Measurements from ENCODE around the gene HOXA2.

Gene HOXA2

DNA sequence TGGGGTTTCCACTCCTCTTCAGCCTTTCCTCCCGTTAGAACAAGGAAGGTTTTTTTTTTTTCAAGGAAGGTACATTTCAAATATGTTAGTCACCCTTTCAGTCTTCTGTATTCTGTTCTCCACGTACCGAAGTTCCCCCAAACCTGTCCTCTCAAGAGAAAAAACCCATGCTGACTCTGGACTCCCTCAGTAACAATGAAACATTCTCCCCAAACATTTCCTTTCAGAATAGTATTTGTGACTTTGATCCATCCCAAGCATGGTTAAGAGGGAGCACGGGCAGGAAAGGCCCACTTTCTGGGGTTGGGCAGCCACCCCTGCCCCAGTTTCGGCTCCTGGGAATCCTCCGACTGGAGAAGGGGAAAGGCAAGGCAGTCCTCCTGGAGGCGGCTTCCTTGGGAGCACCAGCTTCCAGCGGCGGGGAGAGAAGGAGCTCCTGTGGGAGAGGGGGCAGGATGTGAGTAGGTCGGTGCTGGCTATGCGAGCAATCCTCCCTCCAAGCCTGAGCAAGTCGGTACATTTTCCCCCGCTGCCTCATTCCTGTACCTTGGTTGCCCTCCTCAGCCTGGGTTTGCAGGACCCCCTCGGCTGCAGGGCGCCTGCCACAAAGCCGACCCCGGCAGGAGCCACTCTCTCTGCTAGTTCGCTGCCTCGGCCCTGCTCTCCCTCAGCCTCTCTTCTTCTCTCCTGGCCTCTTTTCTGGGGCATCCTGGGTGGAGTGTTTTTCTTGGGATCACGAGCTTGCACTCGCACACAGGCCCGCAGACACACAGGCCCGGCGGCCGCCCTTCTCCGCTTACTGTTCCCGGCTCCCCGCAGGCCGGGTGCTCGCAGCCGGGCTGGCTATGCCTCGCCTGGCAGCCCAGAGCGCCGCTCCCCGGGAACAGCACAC lies 4.6 kb downstream of the HOXA2 start:
- DNase-seq, result peak; percentile 73

DNA sequence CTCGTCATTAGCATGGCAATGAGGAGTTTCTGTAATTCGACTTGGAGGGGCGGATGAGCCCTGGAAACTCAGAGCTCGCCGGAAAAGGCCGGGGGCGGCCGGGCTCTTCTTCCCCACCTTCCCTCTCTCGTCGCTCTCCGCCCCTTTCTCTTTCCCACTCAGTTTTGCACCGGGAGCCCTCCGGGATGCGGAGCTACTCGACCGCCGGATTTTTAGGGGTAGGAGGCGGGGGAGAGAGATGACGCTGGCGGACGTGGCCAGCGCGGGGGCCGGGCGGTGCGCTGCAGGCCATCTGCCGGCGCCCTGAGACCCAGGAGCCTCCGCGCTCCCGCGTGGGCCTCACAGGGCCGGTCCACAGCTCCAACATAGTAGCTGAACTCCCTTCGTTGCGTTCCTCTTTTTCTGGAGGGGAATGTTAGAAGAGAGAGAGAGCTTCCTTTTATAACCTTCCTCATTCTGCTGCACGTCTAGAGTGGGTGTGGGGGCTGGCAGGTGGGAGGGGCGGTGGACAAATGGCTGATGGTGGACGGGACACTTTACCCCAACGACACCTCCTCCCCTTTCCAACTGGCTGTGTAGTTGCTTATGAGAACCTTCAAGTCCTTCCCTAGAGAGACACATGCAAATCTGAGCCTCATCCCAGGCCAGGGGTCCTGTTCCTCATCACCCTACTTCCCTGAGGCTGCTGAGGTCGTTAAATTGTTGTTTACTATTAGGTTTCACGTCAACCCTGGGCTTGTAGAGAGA lies 5.5 kb downstream of the HOXA2 start:
- no peak for DNase-seq

DNA sequence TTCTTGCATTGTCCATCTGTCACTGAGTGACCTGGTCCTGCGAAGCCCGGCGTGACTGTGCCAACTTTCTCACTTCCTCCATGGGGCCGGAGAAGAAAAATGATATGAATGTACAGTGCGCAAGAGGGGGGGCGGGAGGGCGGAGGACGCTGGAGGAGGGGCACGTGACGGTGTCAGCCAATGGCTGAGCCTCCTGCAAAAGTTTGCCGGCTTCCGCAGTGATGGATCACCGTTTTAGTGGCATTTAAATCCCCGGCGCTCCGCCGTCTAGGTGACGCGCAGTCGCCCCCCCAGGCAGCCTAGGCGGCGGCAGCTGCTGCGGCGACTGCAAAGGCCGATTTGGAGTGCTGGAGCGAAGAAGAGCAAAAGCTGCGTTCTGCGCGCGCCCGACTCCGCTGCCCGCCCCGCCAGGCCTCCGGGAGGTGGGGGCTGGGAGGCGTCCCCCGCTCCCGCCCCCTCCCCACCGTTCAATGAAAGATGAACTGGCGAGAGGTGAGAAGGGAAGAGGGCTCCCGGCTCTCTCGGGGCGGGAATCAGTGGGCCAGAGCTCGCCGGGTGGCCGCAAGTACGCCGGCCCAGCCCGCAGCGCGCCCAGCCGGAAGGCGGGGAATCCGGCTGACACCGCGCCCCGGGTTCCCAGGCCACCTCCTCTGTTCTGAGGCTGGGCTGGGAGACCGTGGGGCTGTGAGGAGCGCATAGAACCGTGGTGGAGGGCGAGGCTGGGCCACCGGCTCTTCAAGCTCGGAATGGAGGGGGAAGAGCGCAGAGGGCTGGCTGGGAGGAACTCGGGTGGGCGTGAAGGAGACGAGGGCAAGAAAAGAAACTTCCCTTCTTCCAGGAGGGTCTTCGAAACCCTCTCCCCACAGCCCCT lies 6.4 kb downstream of the HOXA2 start, which contains the start of gene HOXA1:
HOXA1 (minus strand) TSS at position 104 of the 871 bp plus-strand sequence; CDS start at position 16, 88 bp downstream.
- peak; percentile 94 for DNase-seq

DNA sequence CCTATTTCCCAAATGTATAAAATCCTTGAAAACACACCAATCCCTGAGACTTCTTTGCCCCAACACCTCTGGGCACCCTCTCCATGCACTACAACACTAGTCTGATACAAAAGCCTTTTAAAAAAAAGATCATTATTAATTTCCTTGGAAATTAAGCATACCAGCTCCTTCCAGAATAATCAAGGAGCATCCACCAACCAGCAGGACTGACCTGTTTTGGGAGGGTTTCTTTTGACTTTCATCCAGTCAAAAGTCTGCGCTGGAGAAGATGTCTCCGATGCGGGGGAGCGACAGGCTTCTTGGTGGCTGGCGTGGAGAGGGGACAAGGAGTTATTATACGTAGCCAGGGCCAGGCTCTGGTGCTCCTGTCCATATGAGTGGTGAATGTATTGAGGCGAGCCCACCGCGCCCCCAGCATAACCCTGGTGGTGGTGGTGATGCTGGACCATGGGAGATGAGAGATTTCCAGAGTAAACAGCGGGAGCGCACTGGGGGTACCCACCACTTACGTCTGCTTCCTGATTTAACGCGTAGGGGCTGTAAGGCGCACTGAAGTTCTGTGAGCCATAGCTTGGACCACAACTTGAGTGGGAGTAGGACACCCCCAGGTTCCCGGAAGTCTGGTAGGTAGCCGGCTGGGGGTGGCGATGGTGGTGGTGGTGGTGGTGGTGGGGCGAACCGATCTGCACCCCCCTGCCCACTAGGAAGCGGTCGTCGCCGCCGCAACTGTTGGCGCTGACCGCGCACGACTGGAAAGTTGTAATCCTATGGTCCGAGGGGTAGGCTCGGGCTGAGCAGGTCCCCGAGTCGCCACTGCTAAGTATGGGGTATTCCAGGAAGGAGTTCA lies 7.2 kb downstream of the HOXA2 start:
- no peak for DNase-seq

DNA sequence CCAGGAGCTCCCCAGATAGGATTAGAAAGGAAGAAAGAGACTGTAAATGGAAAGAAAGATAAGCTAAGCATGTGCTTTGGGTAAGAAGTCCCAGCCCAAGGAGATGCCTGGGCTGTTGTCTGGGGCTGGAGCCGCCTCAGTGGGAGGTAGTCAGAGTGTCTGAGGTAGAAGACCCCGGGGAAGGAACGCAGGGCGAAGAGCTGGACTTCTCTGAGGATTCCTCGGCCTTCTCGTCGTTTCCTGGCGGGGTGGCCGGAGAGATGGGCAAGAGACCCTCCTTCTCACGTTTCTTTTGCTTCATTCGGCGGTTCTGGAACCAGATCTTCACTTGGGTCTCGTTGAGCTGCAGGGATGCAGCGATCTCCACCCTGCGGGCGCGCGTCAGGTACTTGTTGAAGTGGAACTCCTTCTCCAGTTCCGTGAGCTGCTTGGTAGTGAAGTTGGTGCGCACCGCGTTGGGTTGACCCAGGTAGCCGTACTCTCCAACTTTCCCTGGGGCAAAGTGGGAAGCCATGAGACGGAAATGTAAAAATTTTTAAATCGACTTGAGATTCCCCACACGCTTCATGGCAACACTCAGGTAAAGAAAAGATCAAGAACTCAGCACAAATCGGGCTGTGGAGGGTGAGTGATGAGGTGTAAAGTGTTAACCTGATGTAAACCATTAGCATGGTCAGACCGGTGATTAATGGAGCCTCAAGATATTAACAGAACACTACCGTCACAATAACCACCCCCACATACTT lies 8.0 kb downstream of the HOXA2 start:
- no peak for DNase-seq

DNA sequence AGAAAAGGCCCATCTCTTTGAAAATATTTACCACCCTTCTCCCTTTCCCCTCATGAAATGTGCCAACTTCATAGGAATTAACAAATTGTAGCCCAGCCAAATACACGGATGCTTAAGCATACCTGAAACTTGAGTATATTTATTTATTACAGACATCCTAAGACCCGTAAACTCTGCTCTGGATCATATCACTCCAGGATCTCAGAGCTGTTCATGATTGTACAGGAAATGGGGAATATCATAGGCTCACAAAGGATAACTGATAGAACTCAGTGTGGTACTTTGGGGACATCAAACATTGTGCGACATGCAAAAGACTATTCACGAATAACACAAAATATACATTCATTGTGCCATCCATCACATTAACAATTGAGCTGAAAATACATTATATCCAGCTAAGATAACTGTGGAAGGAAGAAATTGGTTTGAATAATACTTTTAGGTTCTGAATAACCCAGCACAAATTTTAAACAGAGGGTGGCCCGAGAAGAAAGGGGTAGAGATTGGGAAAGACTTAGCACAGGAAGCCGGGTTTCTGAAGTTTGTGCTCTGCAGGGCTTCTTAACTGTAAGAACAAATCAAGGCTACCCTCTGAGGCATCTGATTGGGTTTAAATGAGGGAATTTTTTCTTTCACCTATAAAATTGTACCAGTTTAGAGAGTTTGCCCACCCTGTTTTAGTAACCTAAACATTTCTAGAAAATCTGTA lies 9.1 kb downstream of the HOXA2 start:
- no peak for DNase-seq

DNA sequence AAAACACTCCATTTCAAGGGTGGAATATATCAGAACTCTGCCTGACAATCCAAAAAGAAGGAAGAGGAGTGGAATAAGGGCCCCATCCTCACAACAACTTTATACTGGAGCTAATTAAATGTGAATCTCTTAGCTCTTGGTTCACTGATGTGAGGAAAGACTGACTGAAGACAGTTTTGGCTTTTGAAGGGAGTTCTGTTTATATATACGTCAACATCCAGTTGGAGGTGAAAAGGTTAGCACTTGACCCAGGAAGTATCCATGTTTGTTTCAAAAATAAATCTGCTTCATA lies 9.7 kb downstream of the HOXA2 start:
- DNase-seq, result no peak

DNA sequence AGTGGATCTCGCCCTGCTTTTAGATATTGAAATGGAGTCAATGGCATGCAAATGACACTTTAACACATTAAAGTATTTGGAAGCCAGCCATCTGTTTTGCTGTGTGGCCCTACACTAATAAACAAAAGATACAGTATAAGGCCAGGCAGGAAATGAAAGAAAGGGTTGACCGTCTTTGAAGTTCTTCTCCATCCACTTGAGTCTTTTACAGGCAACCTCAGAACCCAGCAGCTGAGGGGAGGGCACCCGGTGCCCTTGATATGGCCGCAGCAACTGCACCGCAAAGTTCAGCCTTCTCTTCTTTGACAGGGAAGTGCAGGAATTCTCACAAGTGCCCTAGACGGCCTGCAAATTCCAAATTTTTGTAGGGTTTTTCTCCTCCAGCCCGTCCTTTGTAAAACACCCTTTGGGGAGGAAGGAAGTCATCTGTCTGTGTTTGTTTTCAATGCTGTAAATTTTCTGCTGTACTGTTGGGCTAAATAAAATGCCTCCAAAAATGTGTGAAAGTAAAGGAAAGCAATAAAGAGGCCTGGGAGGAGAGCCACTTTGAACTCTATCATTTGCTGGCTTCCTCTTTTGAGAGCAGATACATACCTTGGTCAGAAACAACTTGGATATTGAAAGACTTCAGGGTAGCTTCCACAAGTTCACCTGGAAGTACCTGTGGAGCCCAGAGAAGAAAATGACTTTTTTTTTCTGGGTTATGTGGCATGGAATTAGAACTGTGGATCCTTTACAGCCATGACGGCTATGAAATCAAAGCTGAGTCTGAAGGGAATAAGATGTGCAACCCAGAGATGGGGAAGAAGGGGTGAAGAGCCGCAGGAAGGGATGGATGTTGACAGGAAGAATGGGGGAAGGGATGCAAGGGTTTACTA lies 10.3 kb downstream of the HOXA2 start:
- peak; percentile 77 for DNase-seq

DNA sequence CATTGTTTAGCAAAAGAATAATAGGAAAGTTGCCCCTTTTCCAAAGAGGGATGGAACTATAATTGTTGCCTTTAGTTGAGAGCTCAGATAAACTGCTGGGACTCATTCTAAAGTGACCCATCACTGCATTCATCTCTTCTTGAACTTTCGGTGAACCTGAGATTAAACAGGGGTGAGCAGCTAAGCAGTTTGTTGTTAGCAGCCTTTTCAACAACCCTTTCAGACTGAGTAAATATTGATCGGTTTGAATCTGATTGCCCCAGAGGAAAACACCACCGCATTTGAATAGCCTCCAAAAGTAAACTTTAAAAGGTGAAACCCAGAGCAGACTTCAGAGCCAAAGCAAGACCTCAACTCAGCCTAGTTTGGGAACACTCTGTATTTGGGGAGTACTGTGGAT lies 11.4 kb downstream of the HOXA2 start:
- no peak for DNase-seq

DNA sequence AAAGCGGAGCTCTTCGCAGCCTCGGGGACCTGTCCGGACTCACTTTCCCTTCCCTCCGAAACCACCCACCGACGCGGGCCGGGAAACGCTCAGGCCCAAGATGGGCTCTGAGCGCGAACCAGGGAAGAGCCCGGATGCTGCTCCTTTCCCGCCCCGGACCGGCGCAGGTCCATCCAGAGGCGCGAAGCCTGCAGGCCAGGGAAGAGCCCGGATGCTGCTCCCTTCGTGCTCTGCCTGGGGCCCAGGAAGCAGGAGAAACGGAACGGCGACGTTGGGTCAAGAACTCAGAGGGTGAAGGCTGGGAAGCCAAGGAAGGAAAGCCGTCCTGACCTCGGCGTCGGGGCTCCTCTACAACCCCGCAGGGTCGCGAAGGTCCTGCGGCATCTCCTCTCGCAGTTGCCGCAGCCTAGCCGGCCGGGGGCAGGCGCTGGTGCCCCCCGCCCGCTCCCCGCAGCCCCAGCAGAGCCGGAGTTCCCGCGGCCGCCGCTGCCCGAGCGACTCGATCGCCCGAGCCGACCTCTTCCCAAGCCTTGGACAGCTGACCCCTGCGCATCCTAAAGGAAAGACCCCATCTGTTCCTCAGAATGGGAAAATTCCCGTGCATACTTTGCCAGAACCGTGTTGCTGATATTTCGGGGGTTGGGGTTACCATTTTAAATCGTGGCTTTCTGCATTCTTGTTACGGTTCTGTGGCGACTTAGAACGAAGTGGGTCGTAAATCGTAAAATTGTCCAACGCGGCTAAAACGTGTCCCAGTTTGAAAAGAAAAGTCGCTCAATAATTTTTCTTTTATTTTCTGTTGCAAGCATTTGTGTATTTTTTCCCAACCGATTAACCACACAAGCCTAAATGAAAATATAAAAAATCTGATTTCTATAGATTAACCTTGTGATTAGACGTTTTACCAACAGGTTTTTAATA lies 14.2 kb downstream of the HOXA2 start:
- no peak for DNase-seq

DNA sequence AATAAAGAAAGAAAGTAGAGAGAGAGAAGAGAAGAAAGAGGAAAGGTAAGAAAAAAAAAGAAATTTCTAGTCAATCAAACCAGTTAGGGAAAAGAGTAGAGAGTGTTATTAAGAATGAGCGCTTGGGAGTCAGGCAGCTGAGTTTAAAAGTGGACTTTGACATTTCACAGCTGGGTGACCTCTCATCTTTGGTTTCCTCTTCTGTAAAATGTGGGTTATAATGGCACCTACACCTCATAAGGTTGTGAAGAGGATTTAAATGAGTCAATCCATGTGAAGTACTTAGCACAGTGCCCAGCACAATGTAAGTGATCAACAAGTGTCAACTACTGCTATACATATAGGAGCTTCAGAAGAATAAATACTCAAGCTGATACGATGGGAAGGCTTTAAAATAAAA lies 18.8 kb downstream of the HOXA2 start:
- DNase-seq, result no peak

DNA sequence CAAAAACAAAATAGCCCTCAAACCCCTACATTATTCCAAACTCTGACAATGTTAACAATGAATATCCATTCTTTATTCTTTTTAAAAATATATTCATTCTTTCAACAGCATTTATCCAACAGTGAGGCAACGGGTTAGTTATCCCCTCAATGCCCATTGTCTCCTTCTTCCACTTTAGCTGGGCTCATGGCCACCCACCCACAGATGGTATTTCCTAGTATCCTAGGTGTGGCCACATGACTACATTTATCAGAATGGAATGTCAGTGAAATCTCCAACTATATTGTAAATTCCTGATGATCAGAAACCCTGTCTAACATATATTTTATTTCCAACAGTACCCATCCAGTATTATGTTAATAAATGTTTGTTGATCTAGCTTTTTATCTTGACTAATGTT lies 20.3 kb downstream of the HOXA2 start:
- DNase-seq, result no peak

DNA sequence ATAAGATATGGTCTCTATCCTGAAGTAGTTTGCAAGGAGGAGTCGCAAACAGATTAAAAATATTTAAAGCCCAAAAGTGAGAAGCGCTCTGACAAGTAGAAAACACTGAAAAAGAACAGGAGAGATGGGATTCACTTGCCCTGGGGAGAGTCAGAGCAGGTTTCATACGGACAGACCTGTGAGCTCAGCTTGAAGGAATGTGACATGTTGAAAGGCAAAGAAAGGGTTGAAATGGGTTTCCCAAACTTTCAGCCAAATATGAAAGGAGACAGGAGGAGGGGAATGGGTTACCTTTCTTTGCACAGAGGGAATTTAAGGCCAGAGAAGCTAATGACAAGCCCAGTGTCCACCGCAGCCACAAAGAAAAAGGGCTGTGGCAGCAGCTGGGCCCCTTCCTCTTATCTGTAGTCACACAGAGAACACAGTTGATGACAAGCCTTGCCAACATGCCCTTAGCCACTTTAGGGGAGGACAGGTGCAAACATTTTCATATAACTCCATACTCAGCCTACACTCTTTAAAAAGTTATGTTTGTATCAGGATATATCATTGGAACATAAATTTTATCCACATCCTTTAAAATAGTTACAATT lies 21.5 kb downstream of the HOXA2 start:
- DNase-seq, result peak; percentile 83

DNA sequence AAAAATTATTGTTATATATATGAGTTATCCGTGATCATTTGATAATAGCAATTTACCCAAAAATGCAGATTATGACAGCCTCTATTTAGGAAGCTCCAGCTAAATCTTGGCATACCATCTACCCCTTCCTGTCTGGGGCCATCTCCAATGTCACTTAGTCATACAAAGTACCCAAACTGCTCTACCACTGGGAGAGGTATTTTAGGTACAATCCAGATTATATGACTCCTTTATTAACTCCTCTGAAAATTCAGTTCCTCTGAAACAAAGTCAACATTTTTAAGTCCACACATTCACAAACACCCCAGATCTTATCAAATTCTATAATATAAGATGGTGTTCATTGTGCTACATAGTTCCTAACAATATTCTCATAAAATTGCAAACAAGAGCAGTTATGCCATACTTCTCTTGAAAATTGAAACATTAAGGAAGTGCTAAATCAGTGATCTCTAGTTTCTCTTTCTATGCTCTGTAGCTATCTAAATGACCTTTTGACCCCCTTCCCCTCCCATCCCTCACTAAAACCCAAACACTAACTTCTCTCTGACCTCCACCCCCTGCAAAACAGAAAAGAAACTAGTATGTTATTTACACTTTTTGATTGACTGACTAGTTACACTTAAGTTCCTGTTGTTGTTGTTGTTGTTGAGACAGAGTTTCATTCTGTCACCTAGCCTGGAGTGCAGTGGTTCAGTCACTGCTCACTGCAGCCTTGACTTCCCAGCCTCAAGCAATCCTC lies 23.1 kb downstream of the HOXA2 start:
- no peak for DNase-seq

DNA sequence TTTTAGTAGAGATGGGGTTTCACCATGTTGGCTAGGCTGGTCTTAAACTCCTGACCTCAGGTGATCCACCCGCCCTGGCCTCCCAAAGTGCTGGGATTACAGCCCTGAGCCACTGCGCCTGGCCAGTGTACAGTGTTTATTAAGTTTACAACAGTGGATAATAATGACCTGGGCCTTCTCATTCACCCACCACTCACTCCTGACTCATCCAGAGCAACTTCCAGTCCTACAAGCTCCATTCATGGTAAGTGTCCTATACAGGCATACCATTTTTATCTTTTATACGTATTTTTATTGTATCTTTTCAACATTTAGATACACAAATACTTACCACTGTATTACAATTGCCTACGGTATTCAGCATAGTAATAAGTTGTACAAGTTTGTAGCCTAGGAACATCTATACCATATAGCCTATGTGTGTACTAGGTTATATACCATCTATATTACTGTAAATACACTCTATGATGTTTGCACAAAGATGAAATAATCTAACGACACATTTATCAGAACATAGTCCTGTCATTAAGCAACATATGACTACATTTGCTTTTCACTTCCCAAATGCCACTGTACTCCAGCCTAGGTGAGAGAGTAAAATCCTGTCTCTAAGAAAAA lies 23.8 kb downstream of the HOXA2 start:
- no peak for DNase-seq

DNA sequence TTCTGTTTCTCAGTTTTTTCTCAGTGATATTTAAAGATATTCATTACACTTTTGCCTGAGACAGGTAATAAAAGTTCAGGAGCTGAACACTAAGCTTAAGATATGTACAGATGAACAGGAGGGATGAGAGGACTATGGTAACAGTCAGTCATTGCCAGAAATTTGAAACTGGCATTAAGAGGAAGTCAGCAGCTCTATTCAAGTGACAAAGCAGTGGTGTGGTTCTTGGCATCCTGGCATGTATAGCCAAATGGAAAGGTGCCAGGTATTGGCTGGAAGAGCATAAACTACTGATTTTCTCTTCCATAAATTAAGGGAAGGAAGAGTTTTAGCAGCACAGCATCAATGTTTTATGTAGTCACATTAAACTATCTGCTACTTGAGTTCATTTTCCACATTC lies 29.4 kb downstream of the HOXA2 start:
- DNase-seq, result no peak
